Measurements from ENCODE around the gene TRIM71. TPM values are rescaled to one million over a fixed set of nuclear protein-coding genes. Genes with fewer than 3 reads are reported as not detected.
A peak's percentile ranks its signal among the peaks of the same experiment; 100 is the strongest.

Gene TRIM71
- total and polyA plus RNA-seq, 2 of the 13 experiments (the other 11 are each of a cell fraction or from before 2014, with no cell fraction given), result 21.7 to 76.9 TPM

GRCh38 chr3:32856355-32856889 is 38.6 kb downstream of the TRIM71 start (continued):
- TF ChIP-seq, protein P1, sequence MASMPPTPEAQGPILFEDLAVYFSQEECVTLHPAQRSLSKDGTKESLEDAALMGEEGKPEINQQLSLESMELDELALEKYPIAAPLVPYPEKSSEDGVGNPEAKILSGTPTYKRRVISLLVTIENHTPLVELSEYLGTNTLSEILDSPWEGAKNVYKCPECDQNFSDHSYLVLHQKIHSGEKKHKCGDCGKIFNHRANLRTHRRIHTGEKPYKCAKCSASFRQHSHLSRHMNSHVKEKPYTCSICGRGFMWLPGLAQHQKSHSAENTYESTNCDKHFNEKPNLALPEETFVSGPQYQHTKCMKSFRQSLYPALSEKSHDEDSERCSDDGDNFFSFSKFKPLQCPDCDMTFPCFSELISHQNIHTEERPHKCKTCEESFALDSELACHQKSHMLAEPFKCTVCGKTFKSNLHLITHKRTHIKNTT (CRISPR knock-in tag; IDR thresholded peaks at IDR 0.05), result no peak
- TF ChIP-seq CBX5 (CRISPR knock-in tag; IDR thresholded peaks at IDR 0.05; ENCODE audit: borderline replicate concordance) (no peak), ZNF383 (CRISPR knock-in tag; IDR thresholded peaks at IDR 0.05; ENCODE audit: borderline replicate concordance) (no peak), ARNT (IDR thresholded peaks at IDR 0.05) (no peak), MTF2 (CRISPR knock-in tag; IDR thresholded peaks at IDR 0.05; ENCODE audit: borderline replicate concordance) (no peak), ATF1 (CRISPR knock-in tag; IDR thresholded peaks at IDR 0.05) (no peak), MAFK (conservative IDR thresholded peaks at IDR 0.05 in 1 of 2, IDR thresholded peaks at IDR 0.05 in 1 of 2; ENCODE audit: low read length in 2 of 2) (no peak), PPARG (CRISPR knock-in tag; conservative IDR thresholded peaks at IDR 0.05) (0 out of 2 replicates have a peak, but pooled peaks have one; percentile 25), ZNF333 (CRISPR knock-in tag; IDR thresholded peaks at IDR 0.05; ENCODE audit: borderline replicate concordance) (no peak), PRMT3 (CRISPR knock-in tag; IDR thresholded peaks at IDR 0.05; ENCODE audit: borderline replicate concordance, low read depth) (no peak), FOSL2 (CRISPR knock-in tag; IDR thresholded peaks at IDR 0.05) (no peak), POGK (CRISPR knock-in tag; conservative IDR thresholded peaks at IDR 0.05) (no peak), ZNF850 (CRISPR knock-in tag; conservative IDR thresholded peaks at IDR 0.05) (no peak)
- TF ChIP-seq, protein P2, sequence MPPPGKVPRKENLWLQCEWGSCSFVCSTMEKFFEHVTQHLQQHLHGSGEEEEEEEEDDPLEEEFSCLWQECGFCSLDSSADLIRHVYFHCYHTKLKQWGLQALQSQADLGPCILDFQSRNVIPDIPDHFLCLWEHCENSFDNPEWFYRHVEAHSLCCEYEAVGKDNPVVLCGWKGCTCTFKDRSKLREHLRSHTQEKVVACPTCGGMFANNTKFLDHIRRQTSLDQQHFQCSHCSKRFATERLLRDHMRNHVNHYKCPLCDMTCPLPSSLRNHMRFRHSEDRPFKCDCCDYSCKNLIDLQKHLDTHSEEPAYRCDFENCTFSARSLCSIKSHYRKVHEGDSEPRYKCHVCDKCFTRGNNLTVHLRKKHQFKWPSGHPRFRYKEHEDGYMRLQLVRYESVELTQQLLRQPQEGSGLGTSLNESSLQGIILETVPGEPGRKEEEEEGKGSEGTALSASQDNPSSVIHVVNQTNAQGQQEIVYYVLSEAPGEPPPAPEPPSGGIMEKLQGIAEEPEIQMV (CRISPR knock-in tag; IDR thresholded peaks at IDR 0.05; ENCODE audit: low read depth), result no peak
- TF ChIP-seq, protein P3, sequence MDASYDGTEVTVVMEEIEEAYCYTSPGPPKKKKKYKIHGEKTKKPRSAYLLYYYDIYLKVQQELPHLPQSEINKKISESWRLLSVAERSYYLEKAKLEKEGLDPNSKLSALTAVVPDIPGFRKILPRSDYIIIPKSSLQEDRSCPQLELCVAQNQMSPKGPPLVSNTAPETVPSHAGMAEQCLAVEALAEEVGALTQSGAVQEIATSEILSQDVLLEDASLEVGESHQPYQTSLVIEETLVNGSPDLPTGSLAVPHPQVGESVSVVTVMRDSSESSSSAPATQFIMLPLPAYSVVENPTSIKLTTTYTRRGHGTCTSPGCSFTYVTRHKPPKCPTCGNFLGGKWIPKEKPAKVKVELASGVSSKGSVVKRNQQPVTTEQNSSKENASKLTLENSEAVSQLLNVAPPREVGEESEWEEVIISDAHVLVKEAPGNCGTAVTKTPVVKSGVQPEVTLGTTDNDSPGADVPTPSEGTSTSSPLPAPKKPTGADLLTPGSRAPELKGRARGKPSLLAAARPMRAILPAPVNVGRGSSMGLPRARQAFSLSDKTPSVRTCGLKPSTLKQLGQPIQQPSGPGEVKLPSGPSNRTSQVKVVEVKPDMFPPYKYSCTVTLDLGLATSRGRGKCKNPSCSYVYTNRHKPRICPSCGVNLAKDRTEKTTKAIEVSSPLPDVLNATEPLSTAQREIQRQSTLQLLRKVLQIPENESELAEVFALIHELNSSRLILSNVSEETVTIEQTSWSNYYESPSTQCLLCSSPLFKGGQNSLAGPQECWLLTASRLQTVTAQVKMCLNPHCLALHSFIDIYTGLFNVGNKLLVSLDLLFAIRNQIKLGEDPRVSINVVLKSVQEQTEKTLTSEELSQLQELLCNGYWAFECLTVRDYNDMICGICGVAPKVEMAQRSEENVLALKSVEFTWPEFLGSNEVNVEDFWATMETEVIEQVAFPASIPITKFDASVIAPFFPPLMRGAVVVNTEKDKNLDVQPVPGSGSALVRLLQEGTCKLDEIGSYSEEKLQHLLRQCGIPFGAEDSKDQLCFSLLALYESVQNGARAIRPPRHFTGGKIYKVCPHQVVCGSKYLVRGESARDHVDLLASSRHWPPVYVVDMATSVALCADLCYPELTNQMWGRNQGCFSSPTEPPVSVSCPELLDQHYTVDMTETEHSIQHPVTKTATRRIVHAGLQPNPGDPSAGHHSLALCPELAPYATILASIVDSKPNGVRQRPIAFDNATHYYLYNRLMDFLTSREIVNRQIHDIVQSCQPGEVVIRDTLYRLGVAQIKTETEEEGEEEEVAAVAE (CRISPR knock-in tag; IDR thresholded peaks at IDR 0.05; ENCODE audit: borderline replicate concordance), result no peak
- TF ChIP-seq, protein P4, sequence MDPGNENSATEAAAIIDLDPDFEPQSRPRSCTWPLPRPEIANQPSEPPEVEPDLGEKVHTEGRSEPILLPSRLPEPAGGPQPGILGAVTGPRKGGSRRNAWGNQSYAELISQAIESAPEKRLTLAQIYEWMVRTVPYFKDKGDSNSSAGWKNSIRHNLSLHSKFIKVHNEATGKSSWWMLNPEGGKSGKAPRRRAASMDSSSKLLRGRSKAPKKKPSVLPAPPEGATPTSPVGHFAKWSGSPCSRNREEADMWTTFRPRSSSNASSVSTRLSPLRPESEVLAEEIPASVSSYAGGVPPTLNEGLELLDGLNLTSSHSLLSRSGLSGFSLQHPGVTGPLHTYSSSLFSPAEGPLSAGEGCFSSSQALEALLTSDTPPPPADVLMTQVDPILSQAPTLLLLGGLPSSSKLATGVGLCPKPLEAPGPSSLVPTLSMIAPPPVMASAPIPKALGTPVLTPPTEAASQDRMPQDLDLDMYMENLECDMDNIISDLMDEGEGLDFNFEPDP (CRISPR knock-in tag; conservative IDR thresholded peaks at IDR 0.05), result 0 out of 2 replicates have a peak, but pooled peaks have one; percentile 58
- TF ChIP-seq, protein P5, sequence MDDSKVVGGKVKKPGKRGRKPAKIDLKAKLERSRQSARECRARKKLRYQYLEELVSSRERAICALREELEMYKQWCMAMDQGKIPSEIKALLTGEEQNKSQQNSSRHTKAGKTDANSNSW (CRISPR knock-in tag; IDR thresholded peaks at IDR 0.05; ENCODE audit: borderline replicate concordance), result no peak
- TF ChIP-seq, protein P6, sequence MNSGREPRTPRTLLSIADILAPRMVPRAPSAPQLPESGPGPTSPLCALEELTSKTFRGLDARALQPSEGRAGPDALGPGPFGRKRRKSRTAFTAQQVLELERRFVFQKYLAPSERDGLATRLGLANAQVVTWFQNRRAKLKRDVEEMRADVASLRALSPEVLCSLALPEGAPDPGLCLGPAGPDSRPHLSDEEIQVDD (CRISPR knock-in tag; IDR thresholded peaks at IDR 0.05; ENCODE audit: borderline replicate concordance), result no peak

Measured in HepG2 (cell line).